PC-3 (cell line): ENCODE measurements around the gene MORF4L2. TPM values are rescaled to one million over a fixed set of nuclear protein-coding genes. Genes with fewer than 3 reads are reported as not detected.

Experiments used
- ATAC-seq: fragments of 200-7000 bp; cut with Tn5 transposase; 2 replicates; pipeline ENCODE4 v1.9.1; 2020; ENCODE audit warnings: mild to moderate bottlenecking, moderate library complexity
- BruUV-seq: library from RNA; stranded (reverse); fragments of 400-500 nt; replicated peaks from 2 replicates; lab custom pipeline; 2021; lab: Mats Ljungman, UMichigan
- CTCF ChIA-PET: fragments of 300-600 bp; sonication (Branson Sonifier 250); formaldehyde crosslinking; loops from one replicate; lab custom pipeline; 2022; ENCODE audit warnings: antibody characterized with exemption; lab: Charles Lee
- POLR2A ChIA-PET: fragments of 300-600 bp; sonication (Branson Sonifier 250); formaldehyde crosslinking; loops from one replicate; lab custom pipeline; 2022; ENCODE audit warnings: antibody characterized with exemption; ENCODE audit not compliant: unreplicated experiment; lab: Charles Lee
- DNase-seq: peaks from one replicate; pipeline ENCODE4 v3.0.0-alpha.2; 2015
- H2AFZ ChIP-seq: fragments of 300-600 bp; sonication (generic); 2 replicates; pipeline ENCODE4 v1.6.0; 2016; ENCODE audit warnings: antibody characterized with exemption, low read length
- H3F3A ChIP-seq: fragments of 300-600 bp; sonication (generic); one replicate; pipeline ENCODE4 v1.6.0; 2017; ENCODE audit warnings: antibody characterized with exemption, low read length, control low read depth, mild to moderate bottlenecking; ENCODE audit not compliant: unreplicated experiment
- H3K27ac ChIP-seq: fragments of 300-600 bp; sonication (generic); 2 replicates; pipeline ENCODE4 v1.5.1; 2016; ENCODE audit warnings: mild to moderate bottlenecking, low read length
- H3K27me3 ChIP-seq: fragments of 300-600 bp; sonication (generic); 2 replicates; pipeline ENCODE4 v1.6.1; 2016; ENCODE audit warnings: low read length, mixed read lengths
- H3K36me3 ChIP-seq: fragments of 300-600 bp; sonication (generic); 2 replicates; pipeline ENCODE4 v1.6.1; 2016; ENCODE audit warnings: low read depth, mixed run types, low read length, mixed read lengths
- H3K4me1 ChIP-seq: fragments of 300-600 bp; sonication (generic); 2 replicates; pipeline ENCODE4 v1.5.1; 2016; ENCODE audit warnings: low read length; ENCODE audit not compliant: insufficient read depth
- H3K4me2 ChIP-seq: fragments of 300-600 bp; sonication (generic); 2 replicates; pipeline ENCODE4 v1.6.0; 2016; ENCODE audit warnings: low read length
- H3K4me3 ChIP-seq: fragments of 300-600 bp; sonication (generic); 2 replicates; pipeline ENCODE4 v1.5.1; 2016; ENCODE audit warnings: mild to moderate bottlenecking, low read length, mixed read lengths
- H3K79me2 ChIP-seq: fragments of 300-600 bp; sonication (generic); 2 replicates; pipeline ENCODE4 v1.6.1; 2017; ENCODE audit warnings: low read length, mixed read lengths
- H3K9ac ChIP-seq: fragments of 300-600 bp; sonication (generic); 2 replicates; pipeline ENCODE4 v1.6.0; 2016; ENCODE audit warnings: mild to moderate bottlenecking, low read length
- H3K9me2 ChIP-seq: fragments of 300-600 bp; sonication (generic); replicated peaks from 2 replicates; pipeline ENCODE4 v1.6.1; 2016; ENCODE audit warnings: mixed run types, low read length, mixed read lengths
- H3K9me3 ChIP-seq: fragments of 300-600 bp; sonication (generic); 2 replicates; pipeline ENCODE4 v1.6.1; 2016; ENCODE audit warnings: low read length, mixed read lengths
- H4K20me1 ChIP-seq: fragments of 300-600 bp; sonication (generic); 2 replicates; pipeline ENCODE4 v1.6.1; 2016; ENCODE audit warnings: low read length, mixed read lengths
- CTCF ChIP-seq: fragments of 300-600 bp; sonication (generic); conservative IDR thresholded peaks from 2 replicates; pipeline ENCODE4 v1.5.1; 2017; ENCODE audit warnings: antibody characterized with exemption, low read depth, mild to moderate bottlenecking, low read length
- EZH2 ChIP-seq: fragments of 300-600 bp; sonication (generic); IDR thresholded peaks from one replicate; pipeline ENCODE4 v1.6.1; 2017; ENCODE audit warnings: antibody characterized with exemption, mild to moderate bottlenecking, low read length; ENCODE audit not compliant: unreplicated experiment
- EZH2phosphoT487 ChIP-seq: fragments of 300-600 bp; sonication (generic); IDR thresholded peaks from 2 replicates; pipeline ENCODE4 v1.6.1; 2018; ENCODE audit warnings: mild to moderate bottlenecking, antibody characterized with exemption, low read length, borderline replicate concordance
- intact Hi-C: fragments of 100-400 bp; cut with micrococcal nuclease; formaldehyde crosslinking; loops from 2 replicates; pipeline ENCODE4 v1.9.0; 2023
- total RNA-seq: library from RNA; depleted of rRNA; stranded (reverse); fragments of >200 nt; gene quantifications from 2 replicates; pipeline ENCODE4 v1.2.3, GENCODE V29; 2014

Gene MORF4L2
- total RNA-seq, 1 experiment from 2014 or later, result 349 TPM

GRCh38 chrX:103685396-103685795 lies 1.1 kb downstream of the MORF4L2 start:
- Histone ChIP-seq H4K20me1 (peaks cover 23% of the 10 kb centered on the region), H3K9me2 (no peaks in the 10 kb centered on the region), H3K36me3 (peaks cover 49% of the 10 kb centered on the region), H3K9me3 (no peaks in the 10 kb centered on the region), H3K27ac (peak overlapping the region; percentile 98), H3K4me1 (peaks cover 26% of the 10 kb centered on the region), H3K79me2 (peaks cover 50% of the 10 kb centered on the region), H3K9ac (peak overlapping the region; percentile 99), H3K4me3 (peak overlapping the region; percentile 97), H2AFZ (no peak overlapping the region), H3F3A (peaks cover 6% of the 10 kb centered on the region), H3K27me3 (no peaks in the 10 kb centered on the region), H3K4me2 (peak overlapping the region; percentile 93)
- intact Hi-C loops, result loop anchor here (5.0 kb wide), 2 partner anchors 73 to 232 kb away; no protein-coding TSS in a partner anchor
- ChIA-PET CTCF (no interaction called here), POLR2A (interaction anchor here (0.6 kb wide), 1 partner anchor 108 kb away, joined by 6 read pairs; no protein-coding TSS in a partner anchor)
- BruUV-seq, result no TSS peak
- DNase-seq, result no peak
- TF ChIP-seq CTCF (no peak), EZH2 (no peak), EZH2phosphoT487 (no peak)
- no peak for ATAC-seq

GRCh38 chrX:103681443-103681842 lies 5.1 kb downstream of the MORF4L2 start:
- Histone ChIP-seq H3K4me2 (no peak overlapping the region), H2AFZ (no peak overlapping the region), H4K20me1 (peaks cover 39% of the 10 kb centered on the region), H3K79me2 (peaks cover 66% of the 10 kb centered on the region), H3K36me3 (peaks cover 80% of the 10 kb centered on the region), H3K4me3 (no peak overlapping the region), H3K27ac (no peak overlapping the region), H3K9me3 (no peaks in the 10 kb centered on the region), H3K27me3 (no peaks in the 10 kb centered on the region), H3F3A (peaks cover 15% of the 10 kb centered on the region), H3K4me1 (peaks cover 36% of the 10 kb centered on the region), H3K9me2 (no peaks in the 10 kb centered on the region), H3K9ac (no peak overlapping the region)
- BruUV-seq, result no TSS peak
- intact Hi-C loops, result no loop called here
- CTCF ChIA-PET, result no interaction called here
- DNase-seq (no peak), ATAC-seq (no peak)
- TF ChIP-seq EZH2phosphoT487 (no peak), EZH2 (no peak), CTCF (no peak)
- POLR2A ChIA-PET, result no interaction called here

- Histone ChIP-seq H3K27me3 (no peaks in the 10 kb centered on the region), H4K20me1 (peaks cover 28% of the 10 kb centered on the region), H3F3A (peaks cover 23% of the 10 kb centered on the region), H2AFZ (no peak overlapping the region), H3K79me2 (peaks cover 36% of the 10 kb centered on the region), H3K9me2 (no peaks in the 10 kb centered on the region), H3K36me3 (peaks cover 70% of the 10 kb centered on the region), H3K4me1 (peaks cover 20% of the 10 kb centered on the region), H3K4me2 (no peak overlapping the region), H3K9me3 (no peaks in the 10 kb centered on the region), H3K27ac (peak overlapping the region; percentile 49), H3K4me3 (no peak overlapping the region), H3K9ac (no peak overlapping the region)
- CTCF ChIA-PET, result interaction anchor here (0.6 kb wide), 1 partner anchor 48 kb away, joined by 5 read pairs; no protein-coding TSS in a partner anchor
- BruUV-seq, result no TSS peak
- peak; percentile 28 for ATAC-seq
- intact Hi-C loops, result no loop called here
- no peak for TF ChIP-seq EZH2
- no peak for TF ChIP-seq CTCF
- TF ChIP-seq EZH2phosphoT487, result no peak
- peak; percentile 65 for DNase-seq
- POLR2A ChIA-PET, result interaction anchor here (0.6 kb wide), 1 partner anchor 52 kb away, joined by 3 read pairs; no protein-coding TSS in a partner anchor
These were observed 8.1 kb downstream of the MORF4L2 start for GRCh38 chrX:103678199-103678993.
